ENCODE measurements around the gene RORC. TPM values are rescaled to one million over a fixed set of nuclear protein-coding genes. Genes with fewer than 3 reads are reported as not detected.

RORC gene
- total RNA-seq, 1 experiment from 2014 or later = 0.44 TPM

DNA sequence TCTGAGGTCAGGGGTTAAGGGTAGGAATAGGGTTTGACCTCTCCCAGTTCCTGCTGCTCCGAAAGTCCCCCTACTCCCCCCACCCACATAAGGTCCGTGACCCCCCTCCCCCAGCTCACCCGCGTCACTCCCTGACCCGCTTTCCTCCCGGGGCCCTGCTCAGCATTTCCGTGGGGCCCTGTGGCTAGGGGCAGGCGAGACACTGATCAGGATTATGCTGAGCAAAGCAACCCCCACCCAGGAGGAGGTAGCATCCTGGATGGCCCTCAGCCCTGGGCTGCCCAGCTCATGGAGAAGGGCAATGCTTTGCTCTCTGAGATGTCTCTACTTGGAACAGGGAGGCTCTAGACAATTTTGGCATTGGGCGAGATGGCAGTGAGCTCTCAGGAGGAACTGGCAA is 3.7 kb downstream of the RORC start:
- H3K27me3 Mint-ChIP-seq (ENCODE audit: low read depth) = peaks cover 6% of the 10 kb centered on the region; the same call in 1 of the 2 replicates
- H3K4me1 Mint-ChIP-seq = peaks cover 48% of the 10 kb centered on the region
- ChIA-PET POLR2A (interaction anchor here (0.6 kb wide), 1 partner anchor 56 kb away, joined by 4 read pairs; no protein-coding TSS in a partner anchor), CTCF (interaction anchor here (1.0 to 2.0 kb wide), 3 partner anchors 9 to 111 kb away, joined by 4 to 12 read pairs (median 4); partner anchors contain the start of genes CELF3 and RIIAD1)
- H3K36me3 Mint-ChIP-seq = no peaks in the 10 kb centered on the region
- TF ChIP-seq SMAD4 (CRISPR knock-in tag; IDR thresholded peaks at IDR 0.05) (no peak), JAZF1 (CRISPR knock-in tag; IDR thresholded peaks at IDR 0.05) (no peak), ETV6 (CRISPR knock-in tag; IDR thresholded peaks at IDR 0.05) (no peak), SP1 (CRISPR knock-in tag; conservative IDR thresholded peaks at IDR 0.05) (no peak)
- TF ChIP-seq, protein P1, sequence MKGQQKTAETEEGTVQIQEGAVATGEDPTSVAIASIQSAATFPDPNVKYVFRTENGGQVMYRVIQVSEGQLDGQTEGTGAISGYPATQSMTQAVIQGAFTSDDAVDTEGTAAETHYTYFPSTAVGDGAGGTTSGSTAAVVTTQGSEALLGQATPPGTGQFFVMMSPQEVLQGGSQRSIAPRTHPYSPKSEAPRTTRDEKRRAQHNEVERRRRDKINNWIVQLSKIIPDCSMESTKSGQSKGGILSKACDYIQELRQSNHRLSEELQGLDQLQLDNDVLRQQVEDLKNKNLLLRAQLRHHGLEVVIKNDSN (CRISPR knock-in tag; IDR thresholded peaks at IDR 0.05) = no peak
- TF ChIP-seq, protein P2, sequence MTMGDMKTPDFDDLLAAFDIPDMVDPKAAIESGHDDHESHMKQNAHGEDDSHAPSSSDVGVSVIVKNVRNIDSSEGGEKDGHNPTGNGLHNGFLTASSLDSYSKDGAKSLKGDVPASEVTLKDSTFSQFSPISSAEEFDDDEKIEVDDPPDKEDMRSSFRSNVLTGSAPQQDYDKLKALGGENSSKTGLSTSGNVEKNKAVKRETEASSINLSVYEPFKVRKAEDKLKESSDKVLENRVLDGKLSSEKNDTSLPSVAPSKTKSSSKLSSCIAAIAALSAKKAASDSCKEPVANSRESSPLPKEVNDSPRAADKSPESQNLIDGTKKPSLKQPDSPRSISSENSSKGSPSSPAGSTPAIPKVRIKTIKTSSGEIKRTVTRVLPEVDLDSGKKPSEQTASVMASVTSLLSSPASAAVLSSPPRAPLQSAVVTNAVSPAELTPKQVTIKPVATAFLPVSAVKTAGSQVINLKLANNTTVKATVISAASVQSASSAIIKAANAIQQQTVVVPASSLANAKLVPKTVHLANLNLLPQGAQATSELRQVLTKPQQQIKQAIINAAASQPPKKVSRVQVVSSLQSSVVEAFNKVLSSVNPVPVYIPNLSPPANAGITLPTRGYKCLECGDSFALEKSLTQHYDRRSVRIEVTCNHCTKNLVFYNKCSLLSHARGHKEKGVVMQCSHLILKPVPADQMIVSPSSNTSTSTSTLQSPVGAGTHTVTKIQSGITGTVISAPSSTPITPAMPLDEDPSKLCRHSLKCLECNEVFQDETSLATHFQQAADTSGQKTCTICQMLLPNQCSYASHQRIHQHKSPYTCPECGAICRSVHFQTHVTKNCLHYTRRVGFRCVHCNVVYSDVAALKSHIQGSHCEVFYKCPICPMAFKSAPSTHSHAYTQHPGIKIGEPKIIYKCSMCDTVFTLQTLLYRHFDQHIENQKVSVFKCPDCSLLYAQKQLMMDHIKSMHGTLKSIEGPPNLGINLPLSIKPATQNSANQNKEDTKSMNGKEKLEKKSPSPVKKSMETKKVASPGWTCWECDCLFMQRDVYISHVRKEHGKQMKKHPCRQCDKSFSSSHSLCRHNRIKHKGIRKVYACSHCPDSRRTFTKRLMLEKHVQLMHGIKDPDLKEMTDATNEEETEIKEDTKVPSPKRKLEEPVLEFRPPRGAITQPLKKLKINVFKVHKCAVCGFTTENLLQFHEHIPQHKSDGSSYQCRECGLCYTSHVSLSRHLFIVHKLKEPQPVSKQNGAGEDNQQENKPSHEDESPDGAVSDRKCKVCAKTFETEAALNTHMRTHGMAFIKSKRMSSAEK (CRISPR knock-in tag; IDR thresholded peaks at IDR 0.05; ENCODE audit: borderline replicate concordance) = no peak
- DNase-seq (ENCODE audit: low spot score) (no peak), ATAC-seq (no peak)
- H3K4me3 Mint-ChIP-seq = no peak overlapping the region
- no peaks in the 10 kb centered on the region for H3K9me3 Mint-ChIP-seq
- no peak overlapping the region for H3K27ac Mint-ChIP-seq

DNA sequence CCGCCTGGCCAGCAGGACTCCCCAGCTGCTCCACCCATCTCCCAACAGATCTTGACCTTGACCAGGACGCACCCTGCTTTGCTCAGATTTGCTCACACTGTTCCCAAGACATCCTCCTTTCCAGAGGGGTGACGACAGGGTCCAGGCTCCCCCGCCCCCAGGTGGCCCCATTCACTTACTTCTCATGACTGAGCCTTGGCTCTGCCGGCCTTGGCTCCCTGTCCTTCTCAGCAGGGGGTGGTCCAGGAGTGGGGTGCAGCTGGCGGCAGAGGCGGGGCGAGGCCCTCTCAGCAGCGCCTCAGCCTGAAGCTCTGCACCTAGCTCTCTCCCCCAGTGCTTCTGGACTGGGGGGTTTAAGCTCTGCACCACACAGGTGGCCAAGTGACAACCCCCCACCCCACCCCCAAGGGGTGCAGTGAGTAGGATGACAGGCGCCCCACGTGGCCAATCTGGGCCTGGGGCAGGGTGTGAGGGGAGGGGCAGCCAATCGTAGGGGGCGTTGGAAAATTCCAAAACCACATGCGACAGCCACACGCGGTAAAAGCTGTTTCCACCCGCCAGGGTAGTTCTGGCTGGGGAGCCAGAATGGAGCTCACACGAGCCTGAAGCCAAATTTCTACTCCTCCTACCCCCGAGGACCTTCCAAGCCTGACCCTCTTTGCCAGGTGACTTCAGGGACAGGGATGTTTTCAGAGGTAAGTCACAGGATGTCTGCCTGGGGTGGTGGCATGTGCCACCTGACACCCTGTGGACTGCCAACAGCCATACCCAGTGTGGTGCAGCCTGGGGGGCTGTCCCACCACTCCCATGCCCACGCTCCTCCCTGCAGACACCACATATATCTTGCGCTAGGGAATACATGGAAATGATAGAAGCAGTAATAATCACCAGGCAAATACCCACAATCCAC is 5.6 kb downstream of the RORC start:
- H3K4me1 Mint-ChIP-seq = peaks cover 47% of the 10 kb centered on the region
- peak overlapping the region; percentile 24 for H3K4me3 Mint-ChIP-seq
- DNase-seq (ENCODE audit: low spot score) = peak; percentile 55
- H3K9me3 Mint-ChIP-seq = no peaks in the 10 kb centered on the region
- ChIA-PET CTCF (interaction anchor here (0.6 to 2.6 kb wide), 9 partner anchors 10 to 396 kb away, joined by 3 to 15 read pairs (median 4); partner anchors contain the start of genes C2CD4D, CELF3 and TDRKH), POLR2A (no interaction called here)
- no peak overlapping the region for H3K27ac Mint-ChIP-seq
- H3K27me3 Mint-ChIP-seq (ENCODE audit: low read depth) = peaks cover 6% of the 10 kb centered on the region; the same call in 1 of the 2 replicates
- ATAC-seq = peak; percentile 38
- no peaks in the 10 kb centered on the region for H3K36me3 Mint-ChIP-seq
- TF ChIP-seq, protein P1 (CRISPR knock-in tag; IDR thresholded peaks at IDR 0.05) = peak; percentile 51; the same call in 1 of the 2 replicates
- no peak for TF ChIP-seq RORB (CRISPR knock-in tag; IDR thresholded peaks at IDR 0.05)
- peak; percentile 74 for TF ChIP-seq USF2 (CRISPR knock-in tag; IDR thresholded peaks at IDR 0.05)
- TF ChIP-seq, protein P3, sequence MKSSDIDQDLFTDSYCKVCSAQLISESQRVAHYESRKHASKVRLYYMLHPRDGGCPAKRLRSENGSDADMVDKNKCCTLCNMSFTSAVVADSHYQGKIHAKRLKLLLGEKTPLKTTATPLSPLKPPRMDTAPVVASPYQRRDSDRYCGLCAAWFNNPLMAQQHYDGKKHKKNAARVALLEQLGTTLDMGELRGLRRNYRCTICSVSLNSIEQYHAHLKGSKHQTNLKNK (CRISPR knock-in tag; IDR thresholded peaks at IDR 0.05) = no peak
- TF ChIP-seq ZBTB43 (CRISPR knock-in tag; IDR thresholded peaks at IDR 0.05) = no peak
- peak; percentile 56; the same call in 1 of the 2 replicates for TF ChIP-seq MAX (CRISPR knock-in tag; IDR thresholded peaks at IDR 0.05)
- no peak for TF ChIP-seq NR2C2 (CRISPR knock-in tag; IDR thresholded peaks at IDR 0.05)
- TF ChIP-seq ZNF423 (CRISPR knock-in tag; IDR thresholded peaks at IDR 0.05) = peak; percentile 69
- TF ChIP-seq ATF2 (CRISPR knock-in tag; IDR thresholded peaks at IDR 0.05; ENCODE audit: borderline replicate concordance, low read depth) = no peak
- no peak for TF ChIP-seq CDX4 (CRISPR knock-in tag; IDR thresholded peaks at IDR 0.05; ENCODE audit: borderline replicate concordance)
- TF ChIP-seq, protein P4, sequence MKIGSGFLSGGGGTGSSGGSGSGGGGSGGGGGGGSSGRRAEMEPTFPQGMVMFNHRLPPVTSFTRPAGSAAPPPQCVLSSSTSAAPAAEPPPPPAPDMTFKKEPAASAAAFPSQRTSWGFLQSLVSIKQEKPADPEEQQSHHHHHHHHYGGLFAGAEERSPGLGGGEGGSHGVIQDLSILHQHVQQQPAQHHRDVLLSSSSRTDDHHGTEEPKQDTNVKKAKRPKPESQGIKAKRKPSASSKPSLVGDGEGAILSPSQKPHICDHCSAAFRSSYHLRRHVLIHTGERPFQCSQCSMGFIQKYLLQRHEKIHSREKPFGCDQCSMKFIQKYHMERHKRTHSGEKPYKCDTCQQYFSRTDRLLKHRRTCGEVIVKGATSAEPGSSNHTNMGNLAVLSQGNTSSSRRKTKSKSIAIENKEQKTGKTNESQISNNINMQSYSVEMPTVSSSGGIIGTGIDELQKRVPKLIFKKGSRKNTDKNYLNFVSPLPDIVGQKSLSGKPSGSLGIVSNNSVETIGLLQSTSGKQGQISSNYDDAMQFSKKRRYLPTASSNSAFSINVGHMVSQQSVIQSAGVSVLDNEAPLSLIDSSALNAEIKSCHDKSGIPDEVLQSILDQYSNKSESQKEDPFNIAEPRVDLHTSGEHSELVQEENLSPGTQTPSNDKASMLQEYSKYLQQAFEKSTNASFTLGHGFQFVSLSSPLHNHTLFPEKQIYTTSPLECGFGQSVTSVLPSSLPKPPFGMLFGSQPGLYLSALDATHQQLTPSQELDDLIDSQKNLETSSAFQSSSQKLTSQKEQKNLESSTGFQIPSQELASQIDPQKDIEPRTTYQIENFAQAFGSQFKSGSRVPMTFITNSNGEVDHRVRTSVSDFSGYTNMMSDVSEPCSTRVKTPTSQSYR (CRISPR knock-in tag; IDR thresholded peaks at IDR 0.05) = no peak

Measured in WTC11 (cell line).